Right renal pelvis (tissue), 4 donors: ENCODE results near the gene FHL3. TPM values are rescaled to one million over a fixed set of nuclear protein-coding genes. Genes with fewer than 3 reads are reported as not detected.

ENCODE experiments used
- DNase-seq, 4 donors: peaks; one replicate each; pipeline ENCODE4 v3.0.0-alpha.2; 2013; ENCODE audit warnings: low read depth in 4 of 4, low spot score in 3 of 4, missing footprints in 1 of 4
- polyA plus RNA-seq, 4 donors: library from polyadenylated mRNA; unstranded; fragments of 120-200 nt; gene quantifications; one replicate each; pipeline ENCODE4 v1.2.1, GENCODE V29; 2013; ENCODE audit not compliant: insufficient read length in 4 of 4

Gene FHL3
- polyA plus RNA-seq, 4 donors = 18.1 to 23.0 (median 21.1) TPM

DNA sequence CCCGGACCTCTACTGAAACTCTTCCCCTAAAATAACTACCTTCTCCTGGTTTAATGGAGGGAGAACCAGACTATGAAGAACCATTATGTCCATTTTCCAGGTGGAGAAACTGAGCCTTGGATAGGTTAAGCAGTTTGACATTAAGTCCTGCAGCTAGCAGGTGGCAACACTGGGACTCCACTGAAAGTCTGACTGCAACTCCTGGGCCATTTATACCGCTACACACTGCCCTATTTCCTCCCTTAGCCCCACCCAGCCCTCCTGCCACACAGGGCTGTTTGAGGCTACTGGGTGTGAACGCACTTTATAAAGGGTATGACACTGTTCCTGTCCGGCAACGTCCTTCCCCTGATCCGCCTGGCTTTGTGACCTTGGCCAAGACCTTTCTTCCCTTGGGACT is 58.0 kb downstream of the FHL3 start:
- no peak for DNase-seq

Other genes starting within 250 kb of the FHL3 start
- gene EPHA10, start 240.4 kb downstream of the FHL3 start, polyA plus RNA-seq = under 1 TPM; 0.09 to 0.24 (median 0.16) TPM
- 1 to 10 TPM; 3.5 to 4.9 (median 4.4) TPM for gene MANEAL, start 211.7 kb downstream of the FHL3 start, polyA plus RNA-seq
- 10 to 100 TPM; 23.6 to 42.2 (median 27.3) TPM for gene C1orf122, start 197.7 kb downstream of the FHL3 start, polyA plus RNA-seq
- 10 to 100 TPM; 12.9 to 14.4 (median 13.9) TPM for gene YRDC, start 197.3 kb downstream of the FHL3 start, polyA plus RNA-seq
- 10 to 100 TPM in 2 of 4 donors, 1 to 10 TPM in 2; 7.2 to 11.3 (median 10.0) TPM for gene MTF1, start 145.9 kb downstream of the FHL3 start, polyA plus RNA-seq
- 10 to 100 TPM; 16.3 to 21.7 (median 19.1) TPM for gene INPP5B, start 58.5 kb downstream of the FHL3 start, polyA plus RNA-seq
- gene SF3A3, start 15.5 kb downstream of the FHL3 start, polyA plus RNA-seq = 100 to 1,000 TPM in 3 of 4 donors, 10 to 100 TPM in 1; 98.6 to 111 (median 108) TPM
- 10 to 100 TPM; 39.7 to 51.1 (median 44.7) TPM for gene UTP11, start 7.2 kb upstream of the FHL3 start, polyA plus RNA-seq
- 1 to 10 TPM in 2 of 4 donors, under 1 TPM in 2; 0.53 to 1.2 (median 1.0) TPM for gene POU3F1, start 41.3 kb upstream of the FHL3 start, polyA plus RNA-seq